Superior temporal gyrus (tissue), 1 donor: ENCODE measurements around the gene SLC2A8.

Experiments
- DNase-seq: peaks from one replicate; pipeline ENCODE4 v3.0.0-alpha.2; 2016; ENCODE audit errors: extremely low spot score

Gene SLC2A8

DNA sequence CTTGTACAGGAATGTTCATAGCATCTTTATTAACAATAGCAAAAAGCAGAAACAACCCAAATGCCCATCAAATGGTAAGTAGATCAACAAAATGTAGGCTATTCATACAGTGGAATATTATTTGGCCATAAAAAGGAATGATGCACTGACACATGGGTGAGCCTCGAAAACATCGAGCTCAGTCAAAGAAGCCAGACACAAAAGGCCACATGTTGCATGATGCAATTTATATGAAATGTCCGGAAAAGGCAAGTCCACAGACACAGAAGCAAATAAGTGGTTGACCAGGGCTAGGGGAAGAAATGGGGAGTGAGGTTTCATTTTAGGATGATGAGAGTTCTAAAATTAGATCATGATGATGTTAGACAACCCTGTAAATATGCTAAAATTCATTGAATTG, 16.5 kb upstream of the SLC2A8 start:
- DNase-seq: no peak

DNA sequence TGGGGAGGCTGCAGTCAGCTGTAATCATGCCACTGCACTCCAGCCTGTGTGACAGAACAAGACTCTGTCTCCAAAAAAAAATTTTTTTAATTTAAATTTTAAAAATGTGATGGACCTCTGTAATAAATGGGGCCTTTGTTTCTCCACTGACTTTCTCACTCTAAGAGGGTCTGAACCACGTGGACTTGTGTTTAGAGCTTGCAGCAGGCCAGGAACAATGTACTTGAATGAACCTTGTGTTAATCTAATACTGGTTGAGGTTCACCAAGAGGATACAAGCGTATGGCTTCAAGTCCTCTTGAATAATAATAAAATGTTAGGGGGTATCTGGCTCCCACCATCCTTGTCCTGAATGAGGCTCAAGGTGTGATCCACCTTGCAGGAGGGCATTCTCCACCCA, 14.4 kb upstream of the SLC2A8 start:
- no peak for DNase-seq

DNA sequence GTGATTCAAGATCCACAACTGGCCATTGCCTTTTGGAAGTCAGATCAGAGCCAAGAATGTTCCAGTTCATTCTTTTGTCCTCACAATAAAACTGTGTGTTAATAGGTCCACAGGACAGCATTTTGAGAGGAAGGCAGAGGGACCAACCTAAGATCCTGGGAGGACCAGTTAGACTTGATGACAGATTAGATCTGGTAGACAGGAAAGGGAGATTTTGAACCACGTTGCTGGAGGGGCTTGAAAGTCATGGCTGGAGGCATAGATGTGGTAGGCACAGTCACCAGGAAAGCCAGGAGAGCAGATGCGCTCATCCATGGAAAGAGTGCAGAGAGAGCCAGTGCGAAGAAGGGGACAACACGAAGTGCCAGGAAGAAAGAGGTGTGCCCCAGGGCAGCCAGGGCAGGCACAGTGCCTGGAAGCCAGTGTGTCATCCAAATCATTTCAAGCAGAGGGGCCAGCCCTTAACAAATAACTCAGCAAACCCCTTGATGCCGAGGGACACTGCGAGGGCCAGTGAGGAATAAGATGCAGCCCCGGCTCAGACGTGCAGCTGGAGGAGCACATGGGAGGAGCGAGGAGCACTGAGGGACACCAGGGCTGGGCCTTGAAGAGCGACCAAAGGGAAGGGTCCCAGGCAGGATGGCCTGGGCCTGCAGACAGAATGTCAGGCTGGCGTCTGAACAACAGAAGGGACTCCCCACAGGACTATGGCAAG, 12.8 kb upstream of the SLC2A8 start:
- DNase-seq: no peak

DNA sequence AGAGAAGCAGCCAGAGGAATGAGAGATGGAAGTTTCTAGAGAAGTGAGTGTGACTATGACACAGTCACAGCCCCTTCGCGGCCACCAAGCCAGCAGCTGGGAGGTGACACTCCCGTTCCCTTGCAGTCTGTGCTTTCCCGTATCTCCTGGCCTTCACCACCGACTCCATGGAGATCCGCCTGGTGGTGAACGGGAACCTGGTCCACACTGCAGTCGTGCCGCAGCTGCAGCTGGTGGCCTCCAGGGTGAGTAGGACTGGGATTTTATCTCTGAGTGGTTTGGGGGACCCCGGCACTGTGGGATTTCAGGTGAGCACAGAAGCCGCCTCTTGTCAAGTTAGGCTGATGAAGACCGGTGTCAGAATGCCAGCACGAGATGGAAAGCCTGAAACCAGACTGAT, 12.1 kb upstream of the SLC2A8 start:
- no peak for DNase-seq

DNA sequence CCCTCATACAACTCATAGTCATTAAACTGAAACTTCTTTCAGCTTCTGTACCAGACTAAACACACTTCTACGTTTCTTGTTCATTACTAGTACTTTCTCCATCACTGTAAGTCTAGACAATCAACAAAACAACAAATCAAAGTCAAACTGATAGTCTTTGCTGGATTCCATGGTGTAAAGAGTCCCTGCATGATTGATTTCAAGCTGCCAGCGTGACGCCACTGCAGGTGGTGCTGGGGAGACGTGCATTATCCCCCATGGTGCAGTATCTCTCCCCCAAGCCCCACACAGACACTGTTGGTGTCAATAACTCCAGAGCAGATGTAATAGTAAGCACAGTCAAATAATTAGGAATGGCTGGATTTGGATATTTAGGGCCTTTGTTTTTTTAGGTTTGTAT, 10.7 kb upstream of the SLC2A8 start:
- peak; percentile 8 for DNase-seq

DNA sequence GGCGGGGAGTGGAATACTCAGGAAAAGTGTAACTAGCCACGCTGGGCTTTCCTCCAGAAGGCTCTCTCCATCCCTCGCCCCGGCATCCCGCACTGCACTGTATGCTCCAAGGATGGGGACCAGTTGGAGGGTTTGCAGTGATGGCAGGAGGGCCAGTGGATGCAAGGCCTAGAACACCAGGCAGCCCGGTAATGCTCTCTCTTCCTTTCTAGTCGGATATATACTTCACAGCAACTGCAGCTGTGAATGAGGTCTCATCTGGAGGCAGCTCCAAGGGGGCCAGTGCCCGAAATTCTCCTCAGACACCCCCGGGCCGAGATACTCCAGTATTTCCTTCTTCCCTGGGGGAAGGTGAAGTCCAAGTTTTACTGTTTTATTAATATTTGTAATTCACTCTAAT, 10.0 kb upstream of the SLC2A8 start:
- DNase-seq: no peak

DNA sequence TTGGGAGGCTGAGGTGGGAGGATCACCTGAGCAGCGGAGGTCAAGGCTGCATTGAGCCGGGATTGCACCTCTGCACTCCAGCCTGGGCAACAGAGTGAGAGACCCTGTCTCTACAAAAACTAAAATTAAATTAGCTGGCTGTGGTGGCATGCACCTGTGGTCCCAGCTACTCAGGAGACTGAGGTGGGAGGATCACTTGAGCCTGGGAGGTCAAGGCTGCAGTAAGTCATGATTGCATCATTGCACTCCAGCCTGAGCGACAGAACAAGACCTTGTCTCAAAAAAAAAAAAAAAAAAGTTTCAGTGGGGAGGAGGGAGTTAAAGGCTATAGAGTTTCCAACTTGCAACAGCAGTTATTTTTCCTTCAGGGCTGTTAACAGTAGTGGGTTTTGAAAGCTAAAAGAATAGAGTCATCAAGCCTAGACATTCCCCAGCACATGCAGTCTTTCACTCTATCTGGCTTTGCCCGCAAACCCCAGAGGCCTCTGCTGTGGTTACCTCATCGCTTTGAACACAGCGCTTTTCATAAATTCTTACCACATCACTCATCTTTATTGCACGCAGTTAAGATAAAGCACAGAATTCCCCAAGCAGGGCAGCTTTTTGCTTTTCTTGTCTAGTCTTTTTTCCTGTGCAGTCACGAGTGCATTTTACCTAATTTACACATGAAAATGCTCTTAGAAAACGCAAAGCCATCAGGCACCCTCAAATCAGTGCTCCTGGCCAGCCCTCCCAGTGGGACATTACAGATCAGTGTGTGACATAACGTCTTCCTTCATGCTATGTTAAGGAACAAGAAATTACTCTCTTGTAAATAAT, 8.7 kb upstream of the SLC2A8 start:
- peak; percentile 73 for DNase-seq

DNA sequence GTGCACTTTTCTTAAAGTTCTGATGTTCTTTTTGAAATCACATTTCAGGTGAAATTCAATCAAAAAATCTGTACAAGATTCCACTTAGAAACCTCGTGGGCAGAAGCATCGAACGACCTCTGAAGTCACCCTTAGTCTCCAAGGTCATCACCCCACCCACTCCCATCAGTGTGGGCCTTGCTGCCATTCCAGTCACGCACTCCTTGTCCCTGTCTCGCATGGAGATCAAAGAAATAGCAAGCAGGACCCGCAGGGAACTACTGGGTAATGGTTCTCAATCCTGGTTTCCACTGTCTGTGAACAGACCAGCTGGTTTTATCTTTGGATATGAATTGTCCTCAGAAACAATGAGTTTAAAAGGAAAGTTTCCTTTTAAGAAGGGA, 8.1 kb upstream of the SLC2A8 start:
- peak; percentile 16 for DNase-seq

DNA sequence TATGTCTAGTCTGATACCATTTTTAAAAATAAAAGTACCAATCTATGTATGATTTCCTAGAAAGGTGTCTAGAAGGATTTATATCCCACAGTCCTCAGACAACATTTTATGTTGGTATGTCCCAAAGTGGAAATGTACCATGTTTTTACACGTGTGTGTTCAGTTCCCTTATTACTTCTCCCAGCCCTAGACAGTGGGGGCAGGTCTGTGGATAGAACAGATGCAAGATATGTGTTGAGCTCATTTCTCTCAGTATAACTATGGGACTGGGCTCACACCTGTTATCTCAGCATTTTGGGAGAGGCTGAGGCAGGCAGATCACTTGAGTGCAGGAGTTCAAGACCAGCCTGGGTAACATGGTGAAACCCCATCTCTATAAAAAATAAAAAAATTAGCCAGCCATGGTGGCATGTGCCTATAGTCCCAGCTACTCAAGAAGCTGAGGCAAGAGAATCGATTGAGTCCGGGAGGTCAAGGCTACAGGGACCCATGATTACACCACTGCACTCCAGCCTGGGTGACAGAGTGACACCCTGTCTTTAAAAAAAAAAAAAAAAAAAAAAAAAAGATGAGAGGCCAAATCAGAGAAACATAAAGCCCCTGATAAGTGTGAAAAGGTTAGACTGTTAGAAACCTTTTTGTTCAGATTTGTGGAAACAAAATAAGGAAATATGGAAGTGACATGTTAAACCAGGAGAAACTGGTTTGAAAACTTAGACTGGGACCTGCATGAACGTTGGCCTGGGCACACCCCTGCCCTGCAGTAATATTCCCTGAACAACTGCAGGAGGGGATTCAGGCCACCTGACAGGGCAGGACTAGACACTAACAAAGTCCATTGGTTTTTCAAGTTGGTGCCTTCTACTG, 7.4 kb upstream of the SLC2A8 start:
- DNase-seq: no peak

DNA sequence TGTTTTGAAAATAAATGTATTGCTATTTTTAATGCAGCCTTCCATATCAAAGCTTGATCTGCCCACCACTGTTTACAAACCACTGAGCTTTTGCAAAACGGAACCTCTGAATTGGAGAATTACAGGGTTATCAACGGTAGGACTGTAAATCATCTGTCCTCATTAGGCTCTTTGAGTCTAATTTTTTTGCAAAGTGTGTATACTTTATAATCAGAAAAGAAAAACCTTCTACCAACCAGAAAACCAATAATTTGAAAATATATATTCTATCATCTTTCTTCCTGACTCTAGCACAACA, 6.8 kb upstream of the SLC2A8 start:
- no peak for DNase-seq

DNA sequence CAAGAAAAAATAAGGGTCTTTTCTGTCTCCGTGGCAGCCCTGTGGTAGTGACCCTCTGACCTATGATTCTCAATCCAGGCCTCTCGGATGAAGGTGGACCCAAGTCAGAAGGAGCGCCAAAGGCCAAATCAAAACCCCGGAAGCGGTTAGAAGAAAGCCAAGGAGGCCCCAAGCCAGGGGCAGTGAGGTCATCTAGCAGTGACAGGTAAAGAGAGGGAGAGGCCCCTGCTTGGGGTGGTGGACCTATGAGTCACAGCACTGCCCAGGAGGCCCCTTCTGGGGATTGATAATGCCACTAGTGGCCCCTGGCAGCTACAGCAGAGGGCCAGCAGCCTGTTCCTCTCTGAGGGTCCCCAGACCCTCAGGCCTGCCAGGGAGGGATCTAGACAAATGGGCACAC, 6.4 kb upstream of the SLC2A8 start:
- no peak for DNase-seq

DNA sequence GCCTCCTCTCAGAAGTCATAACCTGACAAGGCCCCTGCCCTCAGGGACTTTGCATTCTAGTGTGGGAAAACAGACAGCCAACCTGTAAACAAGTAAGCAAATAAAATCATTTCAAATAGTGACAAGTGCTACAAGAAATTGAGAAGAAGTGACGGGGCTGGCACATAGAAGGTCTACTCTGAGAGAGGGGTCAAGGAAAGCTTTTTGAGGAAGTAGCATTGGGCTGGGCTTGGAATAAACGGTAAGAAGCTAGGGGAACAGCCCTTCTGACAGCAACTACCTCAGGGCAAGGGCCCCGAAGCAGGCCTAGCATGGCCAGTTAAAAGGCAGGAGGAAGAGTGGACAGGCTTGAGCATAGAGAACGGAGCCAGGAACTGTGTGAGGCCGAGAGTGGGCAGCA, 4.8 kb upstream of the SLC2A8 start:
- no peak for DNase-seq

DNA sequence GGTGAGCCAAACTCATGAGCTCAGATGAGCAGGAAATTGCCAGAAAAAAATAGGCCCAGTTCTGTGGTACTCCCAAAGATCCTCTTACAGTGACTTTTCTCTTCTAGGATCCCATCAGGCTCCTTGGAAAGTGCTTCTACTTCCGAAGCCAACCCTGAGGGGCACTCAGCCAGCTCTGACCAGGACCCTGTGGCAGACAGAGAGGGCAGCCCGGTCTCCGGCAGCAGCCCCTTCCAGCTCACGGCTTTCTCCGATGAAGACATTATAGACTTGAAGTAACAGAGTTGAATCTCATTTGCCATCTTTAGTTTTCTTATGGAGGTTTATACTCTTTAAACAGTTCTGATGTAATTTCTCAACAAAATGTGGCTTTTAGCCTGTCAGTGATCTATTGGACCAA, 4.0 kb upstream of the SLC2A8 start:
- no peak for DNase-seq

DNA sequence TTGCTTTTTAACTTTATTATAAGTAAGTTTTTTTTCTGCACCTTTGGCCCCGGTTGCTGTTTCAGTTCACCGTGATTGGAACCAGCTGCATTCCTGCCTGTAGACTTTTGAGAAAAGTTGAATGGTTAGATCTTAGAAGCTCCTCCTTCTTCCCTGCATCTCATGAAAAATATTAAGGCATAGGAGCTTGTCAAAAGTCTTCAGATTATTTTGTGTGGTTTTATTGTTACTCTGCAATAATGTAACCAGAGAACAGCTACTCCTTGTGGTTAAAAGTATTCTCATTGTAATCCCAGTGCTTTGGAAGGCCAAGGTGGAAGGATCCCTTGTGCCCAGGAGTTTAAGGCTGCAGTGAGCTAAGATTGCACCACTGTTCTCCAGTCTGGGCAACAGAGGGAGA, 3.3 kb upstream of the SLC2A8 start:
- no peak for DNase-seq

DNA sequence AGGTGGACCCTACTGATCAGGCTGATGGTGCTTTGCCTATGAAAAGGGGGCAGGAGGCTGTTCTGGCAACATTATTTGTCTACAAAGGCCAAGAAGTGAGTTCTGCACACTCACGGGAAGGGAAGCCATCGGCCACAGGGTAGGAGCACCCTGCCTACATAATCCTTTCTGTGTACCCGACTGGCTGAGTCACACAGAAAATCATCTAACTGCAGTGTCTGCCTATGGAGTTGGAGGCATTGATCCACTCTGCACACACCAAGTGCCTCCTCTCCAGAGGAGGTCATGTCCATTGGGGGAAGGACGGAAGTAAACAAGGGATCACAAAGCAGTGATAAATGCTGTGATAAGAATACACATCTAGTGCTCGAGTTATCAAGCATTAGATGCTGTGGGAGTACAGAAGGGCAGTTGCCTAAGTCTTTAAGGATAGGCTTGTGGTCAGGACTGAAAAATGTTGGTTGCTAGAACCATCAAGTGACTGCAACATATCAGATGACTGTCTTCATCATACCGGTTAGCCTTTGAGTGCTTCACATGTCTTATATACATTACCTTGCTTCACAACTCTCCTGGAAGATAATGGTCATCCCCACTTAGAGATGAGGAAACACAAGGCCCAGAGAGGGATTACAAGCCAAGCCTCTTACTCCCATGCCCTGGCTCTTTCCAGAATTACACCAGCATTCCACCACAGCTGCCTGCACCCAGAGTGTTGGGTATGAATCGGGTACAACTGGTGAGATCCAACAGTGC, 1.3 kb upstream of the SLC2A8 start:
- DNase-seq: no peak

DNA sequence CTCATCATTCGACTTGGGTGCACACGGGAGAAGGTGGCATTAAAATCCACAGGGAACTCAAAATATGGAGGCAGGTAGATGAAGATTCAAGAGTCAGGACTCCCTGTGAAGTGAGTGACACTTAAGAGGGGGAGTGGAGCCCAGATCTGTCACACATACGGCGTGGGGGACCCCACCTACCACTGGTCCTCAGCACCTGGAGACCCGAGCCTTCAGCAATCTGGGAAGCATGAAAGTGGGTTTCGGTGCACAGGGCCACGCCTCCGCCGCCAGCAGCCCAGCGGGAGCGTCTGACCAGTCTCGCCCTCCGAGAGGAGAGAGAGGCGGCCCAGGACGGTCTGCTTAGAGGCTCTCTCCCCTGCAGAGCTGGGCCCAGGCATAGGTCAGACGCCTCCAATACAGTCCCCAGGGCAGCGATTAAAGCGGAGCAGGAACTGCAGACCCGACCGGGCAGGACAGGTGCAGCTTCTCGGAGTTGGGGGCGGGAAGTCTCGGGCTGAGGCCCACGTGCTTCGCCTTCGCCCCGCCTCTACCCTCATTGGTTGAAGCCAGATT, 639 bp upstream of the SLC2A8 start:
- no peak for DNase-seq

DNA sequence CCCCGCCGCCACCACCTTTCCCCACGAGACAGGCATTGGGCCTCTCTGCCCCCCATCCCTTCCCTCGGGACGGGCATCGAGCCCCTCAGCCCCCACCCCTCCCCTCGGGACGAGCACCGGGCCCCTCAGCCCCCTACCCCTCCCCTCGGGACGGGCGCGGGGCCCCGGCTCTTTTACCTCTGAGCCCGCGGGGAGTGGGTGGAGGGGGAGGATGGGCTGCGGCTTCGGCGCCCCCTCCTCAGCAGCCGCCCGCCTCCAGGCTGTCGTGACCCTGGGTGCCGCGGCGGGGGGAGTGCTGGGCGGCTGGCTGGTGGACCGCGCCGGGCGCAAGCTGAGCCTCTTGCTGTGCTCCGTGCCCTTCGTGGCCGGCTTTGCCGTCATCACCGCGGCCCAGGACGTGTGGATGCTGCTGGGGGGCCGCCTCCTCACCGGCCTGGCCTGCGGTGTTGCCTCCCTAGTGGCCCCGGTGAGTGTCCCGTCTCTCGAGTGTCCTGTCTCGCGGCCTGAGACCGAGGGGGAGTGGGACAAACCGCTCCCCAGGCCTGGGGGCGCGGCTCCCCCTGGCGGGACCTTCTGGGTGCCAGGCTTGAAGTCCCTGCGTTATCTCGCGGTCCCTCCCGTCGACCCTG, 791 bp downstream of the SLC2A8 start:
- no peak for DNase-seq

DNA sequence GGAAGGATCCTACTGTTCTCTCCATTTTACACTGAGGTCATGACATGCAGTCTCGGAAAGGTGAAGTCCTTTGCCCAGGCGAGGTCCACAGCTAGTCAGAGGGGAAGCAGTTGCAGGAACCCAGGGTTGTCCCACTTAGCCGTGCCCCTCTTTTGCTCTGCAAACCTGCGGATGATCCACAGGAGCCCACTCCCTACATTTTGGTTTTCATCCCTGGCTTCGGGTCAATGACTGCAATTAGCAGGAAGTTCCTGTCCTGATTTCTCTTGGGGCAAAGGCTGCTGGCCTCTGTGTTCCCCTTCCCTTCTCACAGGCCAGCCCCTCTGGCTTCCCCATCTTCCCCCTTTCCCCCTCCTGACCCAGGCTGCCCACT, 1.3 kb downstream of the SLC2A8 start:
- DNase-seq: no peak

DNA sequence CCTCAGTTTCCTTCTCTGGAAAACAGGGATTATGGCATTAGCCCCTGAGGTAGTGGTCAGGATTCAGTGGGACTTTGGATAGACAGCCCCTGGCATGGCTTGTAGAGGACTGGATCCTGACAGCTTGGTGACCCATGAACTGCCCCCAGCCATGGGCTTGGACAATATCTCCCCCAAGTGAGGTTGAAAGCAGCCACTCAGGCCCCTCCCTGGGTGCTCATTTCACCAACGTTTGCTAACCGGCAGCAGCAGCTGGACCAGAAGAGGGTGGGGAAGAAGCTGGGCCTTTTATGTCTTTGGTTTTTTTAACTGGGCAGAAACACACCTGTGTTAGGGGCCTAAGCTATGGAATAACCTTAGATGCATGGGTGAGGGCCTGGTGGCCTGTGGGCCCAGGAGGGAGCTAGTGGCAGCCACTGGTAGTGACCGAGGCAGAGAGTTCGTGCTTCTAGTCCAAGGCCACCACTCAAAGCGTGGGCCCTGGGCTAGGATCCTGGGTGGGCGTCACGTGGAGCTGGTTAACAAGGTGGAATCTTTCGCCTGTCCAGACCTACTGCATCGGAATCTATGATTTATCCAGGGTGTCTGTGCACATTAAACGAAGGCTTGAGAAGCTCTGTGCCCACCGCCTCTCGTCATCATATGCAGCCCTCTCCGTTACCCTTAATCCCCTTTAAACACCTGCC, 1.9 kb downstream of the SLC2A8 start:
- DNase-seq: no peak

DNA sequence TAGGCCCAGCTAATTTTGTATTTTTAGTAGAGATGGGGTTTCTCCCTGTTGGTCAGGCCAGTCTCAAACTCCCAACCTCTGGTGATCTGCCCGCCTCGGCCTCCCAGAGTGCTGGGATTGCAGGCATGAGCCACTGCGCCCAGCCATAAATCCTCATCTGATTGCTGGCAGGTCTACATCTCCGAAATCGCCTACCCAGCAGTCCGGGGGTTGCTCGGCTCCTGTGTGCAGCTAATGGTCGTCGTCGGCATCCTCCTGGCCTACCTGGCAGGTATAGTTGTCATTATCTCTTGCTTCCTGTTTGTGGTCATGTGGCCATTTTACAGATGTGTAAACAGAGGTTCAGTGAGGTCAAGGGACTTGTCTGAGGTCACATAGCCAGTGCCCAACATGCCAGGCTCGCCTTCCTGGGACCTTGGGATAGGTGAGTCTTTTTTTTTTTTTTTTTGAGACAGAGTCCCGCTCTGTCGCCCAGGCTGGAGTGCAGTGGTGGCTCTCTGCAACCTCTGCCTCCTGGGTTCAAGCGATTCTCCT, 2.8 kb downstream of the SLC2A8 start:
- DNase-seq: no peak
